RKO (cell line): ENCODE results near the gene C19orf81.
"Not testable (repeated sequence)": the region's sequence is repeated elsewhere in the genome, so short reads cannot be mapped to it uniquely, and the experiment has no call there.

Source experiments
- DNase-seq: peaks from one replicate; pipeline ENCODE4 v3.0.0-alpha.2; 2016; ENCODE audit warnings: low spot score

C19orf81 gene

GRCh38 chr19:50649433-50650391 lies at the start of gene C19orf81:
Gene C19orf81, plus strand, starts transcription at chr19:50649445. Its CDS starts 0 bp downstream, at chr19:50649445.
- DNase-seq = peak; percentile 65

- no peak for DNase-seq
These were observed 47.7 kb upstream of the C19orf81 start for GRCh38 chr19:50601407-50602088.

GRCh38 chr19:50602089-50602422 lies 47.2 kb upstream of the C19orf81 start:
- DNase-seq = no peak

- DNase-seq = no peak
These were observed 46.7 kb upstream of the C19orf81 start for GRCh38 chr19:50602496-50602895.

- no peak for DNase-seq
These were observed 46.3 kb upstream of the C19orf81 start for GRCh38 chr19:50602935-50603334.

GRCh38 chr19:50604264-50605073 lies 44.8 kb upstream of the C19orf81 start:
- peak; percentile 60 for DNase-seq

GRCh38 chr19:50606059-50606836 lies 43.0 kb upstream of the C19orf81 start:
- DNase-seq = not testable (repeated sequence)

GRCh38 chr19:50607388-50607787 lies 41.9 kb upstream of the C19orf81 start:
- DNase-seq = no peak

- no peak for DNase-seq
These were observed 41.1 kb upstream of the C19orf81 start for GRCh38 chr19:50607874-50608785.

- DNase-seq = not testable (repeated sequence)
These were observed 36.5 kb upstream of the C19orf81 start for GRCh38 chr19:50612504-50613404.

GRCh38 chr19:50618379-50618778 lies 30.9 kb upstream of the C19orf81 start:
- not testable (repeated sequence) for DNase-seq

GRCh38 chr19:50619184-50619583 lies 30.1 kb upstream of the C19orf81 start:
- not testable (repeated sequence) for DNase-seq

GRCh38 chr19:50620394-50620906 lies 28.8 kb upstream of the C19orf81 start:
- not testable (repeated sequence) for DNase-seq

GRCh38 chr19:50624949-50625600 lies 24.2 kb upstream of the C19orf81 start:
- no peak for DNase-seq

GRCh38 chr19:50626011-50626410 lies 23.2 kb upstream of the C19orf81 start:
- DNase-seq = no peak

GRCh38 chr19:50626795-50627194 lies 22.4 kb upstream of the C19orf81 start:
- DNase-seq = no peak

- no peak for DNase-seq
These were observed 21.1 kb upstream of the C19orf81 start for GRCh38 chr19:50628146-50628545.

GRCh38 chr19:50628551-50628950 lies 20.7 kb upstream of the C19orf81 start:
- DNase-seq = no peak

GRCh38 chr19:50629194-50629593 lies 20.1 kb upstream of the C19orf81 start:
- DNase-seq = no peak
